Gastrocnemius medialis (tissue), 4 donors: ENCODE data around the gene FNDC3B.

Source experiments
- CTCF ChIP-seq, 5 experiments: fragments of 450-650 bp in 3 of 5; fragments of 200-600 bp in 2 of 5; sonication (generic) in 2 of 5; IDR thresholded peaks in 4 of 5; conservative IDR thresholded peaks in 1 of 5; 1 replicate in 4 of 5; 2 replicates in 1 of 5; pipeline ENCODE4 v1.5.1; 2016 to 2019; ENCODE audit warnings: antibody characterized with exemption in 5 of 5, mild to moderate bottlenecking in 3 of 5, moderate library complexity in 3 of 5
- POLR2A ChIP-seq, 2 donors: fragments of 450-650 bp; IDR thresholded peaks; one replicate each; pipeline ENCODE4 v1.6.1; 2017; ENCODE audit warnings: antibody characterized with exemption in 2 of 2, mild to moderate bottlenecking in 2 of 2, moderate library complexity in 2 of 2

- no peak for TF ChIP-seq CTCF (IDR thresholded peaks at IDR 0.05 in 4 of 5, conservative IDR thresholded peaks at IDR 0.05 in 1 of 5)
- TF ChIP-seq POLR2A (IDR thresholded peaks at IDR 0.05) = no peak
Measured at GRCh38 chr3:172415323-172415722, 375.9 kb downstream of the FNDC3B start.
